Retinal pigment epithelial cell (primary cell): ENCODE results near the gene ADAMTS2.

Experiments used
- DNase-seq: peaks from one replicate; pipeline ENCODE4 v3.0.0-alpha.2; 2010; ENCODE audit warnings: low read depth
- H3K4me3 ChIP-seq: 2 replicates; pipeline ENCODE4 v1.5.1; 2011; ENCODE audit warnings: mild to moderate bottlenecking, low read length, control low read depth, moderate library complexity
- TF ChIP-seq, protein P1 (sequence below): conservative IDR thresholded peaks from 2 replicates; pipeline ENCODE4 v1.5.1; 2011; ENCODE audit warnings: low read depth, low read length, control low read depth, inconsistent platforms

Gene ADAMTS2

DNA sequence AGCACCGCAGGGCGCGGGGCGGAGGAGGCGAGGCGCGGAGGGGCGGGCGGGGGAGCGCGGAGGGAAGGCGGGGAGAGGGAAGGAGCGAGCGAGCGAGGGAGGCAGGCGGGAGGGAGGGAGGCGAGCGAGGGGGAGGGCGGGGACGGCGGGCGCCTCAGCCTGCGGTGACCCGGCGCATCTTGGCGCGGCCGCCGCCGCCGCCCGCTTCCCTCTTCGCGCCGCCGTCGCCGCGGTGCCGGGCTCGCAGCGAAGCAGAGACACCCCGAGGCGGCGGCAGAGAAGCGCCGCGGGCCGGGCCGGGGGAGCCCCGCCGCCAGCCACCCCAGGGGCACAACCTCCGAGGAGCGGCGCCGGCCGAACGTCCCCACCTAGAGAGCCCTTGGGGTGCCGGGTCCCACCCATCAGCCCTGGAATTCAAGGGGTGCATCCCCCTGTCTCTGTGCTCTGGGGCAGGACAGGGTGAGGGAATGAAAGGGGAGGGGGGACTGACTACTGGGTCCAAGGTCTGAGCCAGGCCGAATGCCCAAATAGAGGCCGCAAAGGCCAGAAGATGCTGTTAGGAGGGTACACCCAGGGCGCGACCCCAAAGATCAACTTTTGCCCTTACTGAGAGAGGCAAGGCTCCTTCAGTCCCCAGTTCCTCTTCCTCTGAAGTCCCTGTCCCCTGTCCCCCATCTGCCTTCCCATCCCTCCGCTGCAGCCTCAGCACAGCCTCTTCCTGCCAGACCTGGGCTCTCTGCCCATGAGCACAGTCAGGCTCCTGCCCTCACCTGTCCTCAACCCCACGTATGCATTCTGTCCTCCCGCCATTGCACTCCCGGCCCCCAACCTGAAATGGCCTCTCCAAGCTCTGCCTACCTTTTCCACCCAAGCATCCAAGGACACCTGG lies at the start of gene ADAMTS2:
Gene ADAMTS2 (minus strand): TSS at position 29 of the 889 bp plus-strand sequence. CDS start 133 bp downstream, outside the sequence.
- peak within 1 kb of the TSS; percentile 51 for H3K4me3 ChIP-seq
- TF ChIP-seq, protein P1, sequence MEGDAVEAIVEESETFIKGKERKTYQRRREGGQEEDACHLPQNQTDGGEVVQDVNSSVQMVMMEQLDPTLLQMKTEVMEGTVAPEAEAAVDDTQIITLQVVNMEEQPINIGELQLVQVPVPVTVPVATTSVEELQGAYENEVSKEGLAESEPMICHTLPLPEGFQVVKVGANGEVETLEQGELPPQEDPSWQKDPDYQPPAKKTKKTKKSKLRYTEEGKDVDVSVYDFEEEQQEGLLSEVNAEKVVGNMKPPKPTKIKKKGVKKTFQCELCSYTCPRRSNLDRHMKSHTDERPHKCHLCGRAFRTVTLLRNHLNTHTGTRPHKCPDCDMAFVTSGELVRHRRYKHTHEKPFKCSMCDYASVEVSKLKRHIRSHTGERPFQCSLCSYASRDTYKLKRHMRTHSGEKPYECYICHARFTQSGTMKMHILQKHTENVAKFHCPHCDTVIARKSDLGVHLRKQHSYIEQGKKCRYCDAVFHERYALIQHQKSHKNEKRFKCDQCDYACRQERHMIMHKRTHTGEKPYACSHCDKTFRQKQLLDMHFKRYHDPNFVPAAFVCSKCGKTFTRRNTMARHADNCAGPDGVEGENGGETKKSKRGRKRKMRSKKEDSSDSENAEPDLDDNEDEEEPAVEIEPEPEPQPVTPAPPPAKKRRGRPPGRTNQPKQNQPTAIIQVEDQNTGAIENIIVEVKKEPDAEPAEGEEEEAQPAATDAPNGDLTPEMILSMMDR, result no peak
- no peak for DNase-seq

DNA sequence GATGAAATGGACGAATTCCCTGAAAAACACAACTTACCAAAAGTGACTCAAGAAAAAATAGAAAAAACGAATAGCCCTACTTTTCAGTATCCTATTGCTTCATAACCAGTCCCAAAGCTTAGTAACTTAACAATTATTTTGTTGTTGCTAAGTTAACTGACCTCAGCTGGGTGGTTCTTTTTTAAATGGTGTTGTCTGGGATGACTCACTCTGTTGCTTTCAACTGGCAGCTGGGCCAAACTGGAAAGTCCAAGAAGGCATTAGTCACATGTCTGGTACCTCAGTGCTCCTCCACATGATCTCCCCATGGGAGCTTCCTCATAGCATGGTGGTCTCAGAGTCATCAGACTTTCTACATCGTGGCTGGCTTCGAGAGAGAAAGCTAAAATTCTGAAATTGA lies 47.8 kb upstream of the ADAMTS2 start:
- no peak for DNase-seq
- TF ChIP-seq, protein P1, result no peak
- H3K4me3 ChIP-seq, result no peak overlapping the region

DNA sequence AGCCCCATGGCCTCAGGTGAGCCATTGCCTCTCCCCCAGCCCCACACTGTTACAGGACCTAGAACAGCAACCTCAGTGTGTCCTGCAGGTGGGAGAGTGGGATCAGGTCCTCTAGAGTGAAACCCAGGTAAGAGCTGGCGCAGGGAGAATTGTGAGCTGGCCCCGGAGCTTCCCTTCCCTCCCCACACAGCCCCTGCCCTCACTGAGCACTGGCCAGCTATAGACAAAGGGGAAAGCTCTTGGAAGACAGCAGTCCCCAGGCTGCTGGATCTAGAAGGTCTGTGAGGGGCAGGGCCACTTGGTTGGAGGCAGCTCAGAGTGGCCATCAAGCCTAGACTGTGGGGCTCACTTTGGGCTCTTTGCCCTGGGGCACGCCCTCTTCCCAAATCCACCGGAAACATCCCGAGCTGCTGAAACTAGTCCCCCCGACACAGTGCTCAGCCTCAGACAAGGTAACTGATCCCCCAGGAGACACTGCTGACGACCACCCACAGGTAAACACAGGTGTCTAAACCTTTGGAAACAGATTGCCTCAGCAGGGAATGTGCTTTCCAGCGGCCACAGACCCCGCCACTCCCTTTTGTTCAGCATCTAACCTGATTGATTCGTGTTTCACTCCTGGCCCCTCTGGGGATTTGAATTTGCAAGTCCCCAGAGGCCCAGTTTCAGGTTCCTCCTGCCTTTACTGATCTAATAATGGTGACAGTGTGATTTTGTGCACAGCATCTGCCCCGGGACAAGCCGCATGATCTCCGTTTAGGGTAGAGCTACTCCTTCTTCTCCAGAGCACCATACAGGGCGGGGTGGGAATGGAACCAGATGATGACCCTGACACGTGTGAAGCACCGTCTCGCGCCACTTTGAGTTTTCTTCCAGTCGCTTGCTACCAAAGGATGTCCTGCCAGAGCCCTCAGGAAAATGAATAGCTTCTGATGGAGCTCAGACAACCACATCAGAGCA lies 42.2 kb upstream of the ADAMTS2 start:
- TF ChIP-seq, protein P1, result no peak
- DNase-seq, result no peak

DNA sequence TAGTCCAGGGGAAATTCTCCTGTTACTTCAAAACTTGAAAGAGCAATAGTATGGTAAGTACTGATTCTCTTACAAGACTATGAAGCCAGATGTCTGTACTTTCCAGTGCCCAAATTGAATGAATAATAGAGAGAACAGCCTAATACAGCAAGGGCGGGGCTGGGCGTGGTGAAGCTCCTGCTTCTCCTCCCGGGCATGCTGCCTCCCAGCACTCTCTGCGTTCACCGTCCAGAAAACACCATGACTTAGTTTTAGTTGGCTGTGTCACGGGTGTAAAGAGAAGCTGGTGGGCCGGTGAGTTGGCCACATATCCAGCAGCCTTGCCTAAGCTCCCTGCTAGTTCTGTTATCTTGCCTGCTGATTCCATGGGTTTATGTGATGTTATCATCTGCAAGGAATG lies 40.7 kb upstream of the ADAMTS2 start:
- TF ChIP-seq, protein P1, result no peak
- no peak for DNase-seq
- H3K4me3 ChIP-seq, result no peak overlapping the region

More for the DNA sequence above, 42.2 kb upstream of the ADAMTS2 start:
- H3K4me3 ChIP-seq, result no peak overlapping the region

GRCh38 chr5:179382486-179382885 lies 37.2 kb upstream of the ADAMTS2 start:
- H3K4me3 ChIP-seq, result no peak overlapping the region
- DNase-seq, result no peak
- TF ChIP-seq, protein P1, result no peak

DNA sequence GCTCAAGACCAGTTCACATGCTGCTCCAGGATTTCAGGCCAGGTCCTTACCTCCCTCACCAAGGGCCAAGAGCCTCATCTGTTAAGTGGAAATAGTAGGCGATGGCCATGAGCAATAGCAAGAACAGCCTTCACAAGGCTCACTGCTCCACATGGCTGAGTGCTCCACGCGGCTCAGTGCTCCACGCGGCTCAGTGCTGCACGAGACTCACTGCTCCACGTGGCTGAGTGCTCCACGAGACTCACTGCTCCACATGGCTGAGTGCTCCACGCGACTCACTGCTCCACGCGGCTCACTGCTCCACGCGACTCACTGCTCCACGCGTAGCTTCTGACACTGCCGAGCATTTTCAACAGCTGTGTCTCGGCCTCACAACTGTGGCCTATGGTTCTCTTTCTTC lies 36.4 kb upstream of the ADAMTS2 start:
- TF ChIP-seq, protein P1, result no peak
- DNase-seq, result no peak
- H3K4me3 ChIP-seq, result no peak overlapping the region
